Measurements from ENCODE around the gene SLC38A10. TPM values are rescaled to one million over a fixed set of nuclear protein-coding genes. Genes with fewer than 3 reads are reported as not detected.

SLC38A10 gene
- total and polyA plus RNA-seq, 2 of the 13 experiments (the other 11 are each of a cell fraction or from before 2014, with no cell fraction given): 23.4 to 55.8 TPM

DNA sequence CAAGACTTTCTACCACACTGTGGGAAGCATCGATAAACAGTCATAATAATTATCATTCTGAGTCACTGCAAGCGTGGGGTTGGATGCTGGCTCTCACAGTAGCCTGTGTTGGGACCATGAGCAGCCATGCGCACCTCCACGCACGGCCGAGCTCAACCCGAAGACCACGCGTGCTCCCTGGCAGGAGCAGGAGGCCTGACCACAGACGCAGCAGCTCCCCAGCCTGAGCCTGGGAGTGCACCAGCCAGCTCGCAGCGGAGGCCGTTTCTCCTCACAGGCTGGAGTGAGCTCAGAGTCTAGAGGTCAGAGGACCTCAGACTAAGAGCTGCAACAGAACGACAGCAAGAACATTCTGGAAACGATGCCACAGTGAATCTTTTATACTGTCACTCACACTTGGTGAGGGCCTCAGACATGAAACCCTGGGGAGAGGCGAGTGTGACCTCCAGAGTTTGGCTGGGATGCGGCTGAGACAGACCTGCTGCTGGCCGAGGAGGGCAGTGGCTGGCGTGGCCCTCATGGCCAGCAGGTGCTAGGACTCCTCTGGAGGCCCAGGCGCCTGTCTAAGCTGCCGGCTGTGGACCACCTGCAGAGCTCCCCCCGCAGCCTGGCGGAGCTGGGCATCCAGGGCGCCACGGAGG lies 50.0 kb downstream of the SLC38A10 start (continued):
- TF ChIP-seq REXO4 (CRISPR knock-in tag; IDR thresholded peaks at IDR 0.05; ENCODE audit: borderline replicate concordance) (no peak), MAFF (IDR thresholded peaks at IDR 0.05; ENCODE audit: low read depth, low read length) (no peak), ZNF451 (CRISPR knock-in tag; IDR thresholded peaks at IDR 0.05) (no peak), NFATC3 (CRISPR knock-in tag; IDR thresholded peaks at IDR 0.05) (no peak), ZNF282 (IDR thresholded peaks at IDR 0.05; ENCODE audit: partially characterized antibody) (no peak), ZNF224 (CRISPR knock-in tag; IDR thresholded peaks at IDR 0.05) (no peak), ZNF580 (CRISPR knock-in tag; IDR thresholded peaks at IDR 0.05; ENCODE audit: borderline replicate concordance, low read depth) (no peak), RFXAP (CRISPR knock-in tag; IDR thresholded peaks at IDR 0.05; ENCODE audit: borderline replicate concordance) (0 out of 2 replicates have a peak, but pooled peaks have one; percentile 27), ZNF740 (CRISPR knock-in tag; IDR thresholded peaks at IDR 0.05) (no peak; the same call in 1 of the 2 replicates), NCOA1 (CRISPR knock-in tag; IDR thresholded peaks at IDR 0.05) (no peak), RCOR2 (CRISPR knock-in tag; IDR thresholded peaks at IDR 0.05) (no peak), ZZZ3 (CRISPR knock-in tag; IDR thresholded peaks at IDR 0.05; ENCODE audit: borderline replicate concordance) (no peak), ZNF761 (CRISPR knock-in tag; conservative IDR thresholded peaks at IDR 0.05) (no peak), ATF7-NPFF (CRISPR knock-in tag; IDR thresholded peaks at IDR 0.05; ENCODE audit: low read depth) (no peak), ISL2 (CRISPR knock-in tag; IDR thresholded peaks at IDR 0.05) (no peak), ZNF766 (CRISPR knock-in tag; IDR thresholded peaks at IDR 0.05; ENCODE audit: borderline replicate concordance) (no peak), DMAP1 (CRISPR knock-in tag; IDR thresholded peaks at IDR 0.05) (no peak), POLR2G (IDR thresholded peaks at IDR 0.05; ENCODE audit: low read depth, low read length) (peak; percentile 5; the same call in 1 of the 2 replicates), CENPX (CRISPR knock-in tag; IDR thresholded peaks at IDR 0.05) (no peak), KDM6A (CRISPR knock-in tag; IDR thresholded peaks at IDR 0.05; ENCODE audit: low read depth) (no peak)
- TF ChIP-seq, protein P1, sequence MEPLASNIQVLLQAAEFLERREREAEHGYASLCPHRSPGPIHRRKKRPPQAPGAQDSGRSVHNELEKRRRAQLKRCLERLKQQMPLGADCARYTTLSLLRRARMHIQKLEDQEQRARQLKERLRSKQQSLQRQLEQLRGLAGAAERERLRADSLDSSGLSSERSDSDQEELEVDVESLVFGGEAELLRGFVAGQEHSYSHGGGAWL (CRISPR knock-in tag; IDR thresholded peaks at IDR 0.05): peak; percentile 18
- TF ChIP-seq, protein P2, sequence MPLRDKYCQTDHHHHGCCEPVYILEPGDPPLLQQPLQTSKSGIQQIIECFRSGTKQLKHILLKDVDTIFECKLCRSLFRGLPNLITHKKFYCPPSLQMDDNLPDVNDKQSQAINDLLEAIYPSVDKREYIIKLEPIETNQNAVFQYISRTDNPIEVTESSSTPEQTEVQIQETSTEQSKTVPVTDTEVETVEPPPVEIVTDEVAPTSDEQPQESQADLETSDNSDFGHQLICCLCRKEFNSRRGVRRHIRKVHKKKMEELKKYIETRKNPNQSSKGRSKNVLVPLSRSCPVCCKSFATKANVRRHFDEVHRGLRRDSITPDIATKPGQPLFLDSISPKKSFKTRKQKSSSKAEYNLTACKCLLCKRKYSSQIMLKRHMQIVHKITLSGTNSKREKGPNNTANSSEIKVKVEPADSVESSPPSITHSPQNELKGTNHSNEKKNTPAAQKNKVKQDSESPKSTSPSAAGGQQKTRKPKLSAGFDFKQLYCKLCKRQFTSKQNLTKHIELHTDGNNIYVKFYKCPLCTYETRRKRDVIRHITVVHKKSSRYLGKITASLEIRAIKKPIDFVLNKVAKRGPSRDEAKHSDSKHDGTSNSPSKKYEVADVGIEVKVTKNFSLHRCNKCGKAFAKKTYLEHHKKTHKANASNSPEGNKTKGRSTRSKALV (CRISPR knock-in tag; IDR thresholded peaks at IDR 0.05): peak; percentile 59; the same call in 1 of the 2 replicates
- TF ChIP-seq, protein P3, sequence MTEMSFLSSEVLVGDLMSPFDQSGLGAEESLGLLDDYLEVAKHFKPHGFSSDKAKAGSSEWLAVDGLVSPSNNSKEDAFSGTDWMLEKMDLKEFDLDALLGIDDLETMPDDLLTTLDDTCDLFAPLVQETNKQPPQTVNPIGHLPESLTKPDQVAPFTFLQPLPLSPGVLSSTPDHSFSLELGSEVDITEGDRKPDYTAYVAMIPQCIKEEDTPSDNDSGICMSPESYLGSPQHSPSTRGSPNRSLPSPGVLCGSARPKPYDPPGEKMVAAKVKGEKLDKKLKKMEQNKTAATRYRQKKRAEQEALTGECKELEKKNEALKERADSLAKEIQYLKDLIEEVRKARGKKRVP (CRISPR knock-in tag; IDR thresholded peaks at IDR 0.05): no peak
- TF ChIP-seq, protein P4, sequence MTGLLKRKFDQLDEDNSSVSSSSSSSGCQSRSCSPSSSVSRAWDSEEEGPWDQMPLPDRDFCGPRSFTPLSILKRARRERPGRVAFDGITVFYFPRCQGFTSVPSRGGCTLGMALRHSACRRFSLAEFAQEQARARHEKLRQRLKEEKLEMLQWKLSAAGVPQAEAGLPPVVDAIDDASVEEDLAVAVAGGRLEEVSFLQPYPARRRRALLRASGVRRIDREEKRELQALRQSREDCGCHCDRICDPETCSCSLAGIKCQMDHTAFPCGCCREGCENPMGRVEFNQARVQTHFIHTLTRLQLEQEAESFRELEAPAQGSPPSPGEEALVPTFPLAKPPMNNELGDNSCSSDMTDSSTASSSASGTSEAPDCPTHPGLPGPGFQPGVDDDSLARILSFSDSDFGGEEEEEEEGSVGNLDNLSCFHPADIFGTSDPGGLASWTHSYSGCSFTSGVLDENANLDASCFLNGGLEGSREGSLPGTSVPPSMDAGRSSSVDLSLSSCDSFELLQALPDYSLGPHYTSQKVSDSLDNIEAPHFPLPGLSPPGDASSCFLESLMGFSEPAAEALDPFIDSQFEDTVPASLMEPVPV (CRISPR knock-in tag; IDR thresholded peaks at IDR 0.05): no peak

Measured in HepG2 (cell line).